ENCODE measurements around the gene RGS7BP. TPM values are rescaled to one million over a fixed set of nuclear protein-coding genes. Genes with fewer than 3 reads are reported as not detected.
A peak's percentile ranks its signal among the peaks of the same experiment; 100 is the strongest.
"Not testable (repeated sequence)": the region's sequence is repeated elsewhere in the genome, so short reads cannot be mapped to it uniquely, and the experiment has no call there.

The RGS7BP gene
- total RNA-seq, 4 donors from 2014 or later, result 0.33 to 3.4 (median 2.7) TPM

- no peak for DNase-seq
- TF ChIP-seq CTCF (IDR thresholded peaks at IDR 0.05) (no peak), POLR2A (IDR thresholded peaks at IDR 0.05) (no peak)
- Histone ChIP-seq H3K4me1 (peaks cover 0 to 7% of the 10 kb centered on the region in 2 donors), H3K27ac (no peak overlapping the region), H3K27me3 (no peaks in the 10 kb centered on the region), H3K9me3 (no peaks in the 10 kb centered on the region), H3K4me3 (replicated peaks in 1 of 3) (no peak overlapping the region), H3K36me3 (no peaks in the 10 kb centered on the region)
- intact Hi-C loops (cut with DNase I), result no loop called here
- WGBS, 2 donors, result 94 to 95% methylated on average over 2 of the region's 2 CpGs
Measured at GRCh38 chr5:64532657-64533056, 26.8 kb downstream of the RGS7BP start.

GRCh38 chr5:64534033-64534432 is 28.2 kb downstream of the RGS7BP start:
- H3K27ac ChIP-seq, result no peak overlapping the region
- H3K4me1 ChIP-seq, result peaks cover 0 to 7% of the 10 kb centered on the region in 2 donors
- no peaks in the 10 kb centered on the region for H3K27me3 ChIP-seq
- no peak for DNase-seq
- intact Hi-C loops (cut with DNase I), result no loop called here
- no peaks in the 10 kb centered on the region for H3K9me3 ChIP-seq
- WGBS, 2 donors, result 69 to 77% methylated on average over 3 of the region's 3 CpGs
- TF ChIP-seq CTCF (IDR thresholded peaks at IDR 0.05) (no peak), POLR2A (IDR thresholded peaks at IDR 0.05) (no peak)
- H3K36me3 ChIP-seq, result no peaks in the 10 kb centered on the region
- no peak overlapping the region for H3K4me3 ChIP-seq (replicated peaks in 1 of 3)

GRCh38 chr5:64557911-64558310 is 52.1 kb downstream of the RGS7BP start:
- intact Hi-C loops (cut with DNase I), result no loop called here
- peaks cover 0 to 3% of the 10 kb centered on the region in 2 donors for H3K4me1 ChIP-seq
- H3K27me3 ChIP-seq, result no peaks in the 10 kb centered on the region
- TF ChIP-seq POLR2A (IDR thresholded peaks at IDR 0.05) (no peak), CTCF (IDR thresholded peaks at IDR 0.05) (no peak)
- H3K27ac ChIP-seq, result no peak overlapping the region
- DNase-seq, result no peak
- no peaks in the 10 kb centered on the region for H3K9me3 ChIP-seq
- H3K36me3 ChIP-seq, result no peaks in the 10 kb centered on the region
- no peak overlapping the region for H3K4me3 ChIP-seq (replicated peaks in 1 of 3)
- 76 to 77% methylated on average over 2 of the region's 2 CpGs for WGBS, 2 donors

GRCh38 chr5:64558641-64559040 is 52.8 kb downstream of the RGS7BP start:
- H3K27me3 ChIP-seq; H3K4me1 ChIP-seq; H3K36me3 ChIP-seq; H3K9me3 ChIP-seq; DNase-seq; H3K4me3 ChIP-seq (replicated peaks in 1 of 3); intact Hi-C loops (cut with DNase I); H3K27ac ChIP-seq: not testable (repeated sequence)
- 72 to 91% methylated on average over 4 of the region's 4 CpGs for WGBS, 2 donors

GRCh38 chr5:64566310-64566916 is 60.6 kb downstream of the RGS7BP start:
- Histone ChIP-seq H3K27me3 (no peaks in the 10 kb centered on the region), H3K4me3 (replicated peaks in 1 of 3) (no peak overlapping the region), H3K9me3 (no peaks in the 10 kb centered on the region), H3K36me3 (no peaks in the 10 kb centered on the region), H3K27ac (no peak overlapping the region), H3K4me1 (peaks cover 6 to 10% of the 10 kb centered on the region in 2 donors)
- TF ChIP-seq POLR2A (IDR thresholded peaks at IDR 0.05) (no peak), CTCF (IDR thresholded peaks at IDR 0.05) (no peak)
- DNase-seq, result peak; percentile 20 to 27
- intact Hi-C loops (cut with DNase I), result no loop called here
- 26 to 43% methylated on average over 3 of the region's 3 CpGs for WGBS, 2 donors
